ENCODE measurements around the gene FKBP5.
"Not testable (repeated sequence)": the region's sequence is repeated elsewhere in the genome, so short reads cannot be mapped to it uniquely, and the experiment has no call there.

The FKBP5 gene

GRCh38 chr6:35543459-35544193 is 145.1 kb downstream of the FKBP5 start:
- DNase-seq (ENCODE audit: low read depth, low spot score): no peak

GRCh38 chr6:35541836-35542235 is 146.9 kb downstream of the FKBP5 start:
- DNase-seq (ENCODE audit: low read depth, low spot score): no peak

- no peak for DNase-seq (ENCODE audit: low read depth, low spot score)
Measured at GRCh38 chr6:35539223-35539622, 149.5 kb downstream of the FKBP5 start.

GRCh38 chr6:35535847-35536246 is 152.9 kb downstream of the FKBP5 start:
- not testable (repeated sequence) for DNase-seq (ENCODE audit: low read depth, low spot score)

- DNase-seq (ENCODE audit: low read depth, low spot score): no peak
Measured at GRCh38 chr6:35534407-35535170, 154.1 kb downstream of the FKBP5 start.

GRCh38 chr6:35533981-35534380 is 154.7 kb downstream of the FKBP5 start:
- DNase-seq (ENCODE audit: low read depth, low spot score): no peak

GRCh38 chr6:35532126-35532525 is 156.6 kb downstream of the FKBP5 start:
- no peak for DNase-seq (ENCODE audit: low read depth, low spot score)

- DNase-seq (ENCODE audit: low read depth, low spot score): no peak
Measured at GRCh38 chr6:35524380-35525020, 164.2 kb downstream of the FKBP5 start.
